GM19035 (cell line): Measurements from ENCODE around the gene ZNF738.
"Not testable (repeated sequence)": the region's sequence is repeated elsewhere in the genome, so short reads cannot be mapped to it uniquely, and the experiment has no call there.

Experiments used
- ATAC-seq: cut with Tn5 transposase; IDR thresholded peaks from one replicate; pipeline ENCODE4 v1.9.1; 2021; ENCODE audit not compliant: unreplicated experiment

ZNF738 gene

GRCh38 chr19:21358768-21359451 lies at the start of gene ZNF738:
Gene ZNF738, plus strand, starts transcription at chr19:21359000. Its CDS starts 141 bp downstream, at chr19:21359141.
- ATAC-seq: peak; percentile 98

GRCh38 chr19:21312807-21313206 lies 46.0 kb upstream of the ZNF738 start:
- ATAC-seq: not testable (repeated sequence)

- no peak for ATAC-seq
These were observed 44.1 kb upstream of the ZNF738 start for GRCh38 chr19:21314676-21315075.

GRCh38 chr19:21317821-21318220 lies 41.0 kb upstream of the ZNF738 start:
- ATAC-seq: no peak

- no peak for ATAC-seq
These were observed 37.7 kb upstream of the ZNF738 start for GRCh38 chr19:21321134-21321533.

GRCh38 chr19:21321996-21322395 lies 36.8 kb upstream of the ZNF738 start:
- ATAC-seq: no peak

GRCh38 chr19:21322528-21322927 lies 36.3 kb upstream of the ZNF738 start:
- ATAC-seq: no peak

- ATAC-seq: no peak
These were observed 35.8 kb upstream of the ZNF738 start for GRCh38 chr19:21323000-21323399.

- no peak for ATAC-seq
These were observed 32.6 kb upstream of the ZNF738 start for GRCh38 chr19:21326169-21326568.

- ATAC-seq: no peak
These were observed 30.4 kb upstream of the ZNF738 start for GRCh38 chr19:21328406-21328805.

- ATAC-seq: peak; percentile 99
These were observed 29.8 kb upstream of the ZNF738 start, which contains the start of gene ZNF708 for GRCh38 chr19:21328885-21329605. Gene ZNF708, minus strand, starts transcription at chr19:21329410. Its CDS starts 198 bp downstream, at chr19:21329212.

- no peak for ATAC-seq
These were observed 23.1 kb upstream of the ZNF738 start for GRCh38 chr19:21335721-21336120.

GRCh38 chr19:21344841-21345240 lies 14.0 kb upstream of the ZNF738 start:
- not testable (repeated sequence) for ATAC-seq

GRCh38 chr19:21352830-21353229 lies 6.0 kb upstream of the ZNF738 start:
- ATAC-seq: no peak

GRCh38 chr19:21362291-21362690 lies 3.5 kb downstream of the ZNF738 start:
- no peak for ATAC-seq

GRCh38 chr19:21383980-21384582 lies 25.3 kb downstream of the ZNF738 start:
- ATAC-seq: no peak

- ATAC-seq: no peak
These were observed 37.3 kb downstream of the ZNF738 start for GRCh38 chr19:21396121-21396520.

GRCh38 chr19:21396893-21397572 lies 38.2 kb downstream of the ZNF738 start, which contains the start of gene ZNF493:
Gene ZNF493, plus strand, starts transcription at chr19:21397133. Its CDS starts 105 bp downstream, at chr19:21397238.
- ATAC-seq: peak; percentile 99

- no peak for ATAC-seq
These were observed 40.1 kb downstream of the ZNF738 start for GRCh38 chr19:21398851-21399250.

- no peak for ATAC-seq
These were observed 43.6 kb downstream of the ZNF738 start for GRCh38 chr19:21402303-21402985.

GRCh38 chr19:21410166-21410565 lies 51.4 kb downstream of the ZNF738 start:
- no peak for ATAC-seq
